T1000 (cell line): Measurements from ENCODE around the gene ATP9A.

Experiments
- DNase-seq: peaks from one replicate; lab custom pipeline; 2025; ENCODE audit warnings: mixed read lengths; lab: John Stamatoyannopoulos, UW

The ATP9A gene

GRCh38 chr20:51598556-51598955 lies 169.6 kb downstream of the ATP9A start:
- DNase-seq, result no peak

GRCh38 chr20:51597389-51598231 lies 170.6 kb downstream of the ATP9A start:
- DNase-seq, result no peak

- DNase-seq, result no peak
These were observed 171.4 kb downstream of the ATP9A start for GRCh38 chr20:51596668-51597388.

GRCh38 chr20:51595744-51596143 lies 172.4 kb downstream of the ATP9A start:
- no peak for DNase-seq

GRCh38 chr20:51595058-51595532 lies 173.1 kb downstream of the ATP9A start:
- peak; percentile 83 for DNase-seq

- DNase-seq, result no peak
These were observed 173.7 kb downstream of the ATP9A start for GRCh38 chr20:51594236-51595057.

- no peak for DNase-seq
These were observed 174.6 kb downstream of the ATP9A start for GRCh38 chr20:51593584-51593983.

GRCh38 chr20:51592564-51592963 lies 175.6 kb downstream of the ATP9A start:
- DNase-seq, result no peak

- DNase-seq, result no peak
These were observed 176.3 kb downstream of the ATP9A start for GRCh38 chr20:51591871-51592270.

- DNase-seq, result no peak
These were observed 179.4 kb downstream of the ATP9A start for GRCh38 chr20:51588762-51589161.

GRCh38 chr20:51587145-51587544 lies 181.0 kb downstream of the ATP9A start:
- no peak for DNase-seq

GRCh38 chr20:51586005-51586440 lies 182.2 kb downstream of the ATP9A start:
- peak; percentile 67 for DNase-seq

GRCh38 chr20:51585148-51585547 lies 183.0 kb downstream of the ATP9A start:
- no peak for DNase-seq

- DNase-seq, result no peak
These were observed 183.5 kb downstream of the ATP9A start for GRCh38 chr20:51584737-51585136.

- no peak for DNase-seq
These were observed 184.1 kb downstream of the ATP9A start for GRCh38 chr20:51584116-51584515.

GRCh38 chr20:51583499-51583898 lies 184.7 kb downstream of the ATP9A start:
- no peak for DNase-seq

- DNase-seq, result no peak
These were observed 185.1 kb downstream of the ATP9A start for GRCh38 chr20:51583073-51583472.

GRCh38 chr20:51581571-51581970 lies 186.6 kb downstream of the ATP9A start:
- no peak for DNase-seq

- peak; percentile 79 for DNase-seq
These were observed 189.1 kb downstream of the ATP9A start for GRCh38 chr20:51579137-51579536.

- no peak for DNase-seq
These were observed 190.1 kb downstream of the ATP9A start for GRCh38 chr20:51578145-51578459.

- DNase-seq, result no peak
These were observed 190.6 kb downstream of the ATP9A start for GRCh38 chr20:51577432-51578144.

GRCh38 chr20:51575486-51575885 lies 192.7 kb downstream of the ATP9A start:
- no peak for DNase-seq
